Measurements from ENCODE around the gene FAM8A1. TPM values are rescaled to one million over a fixed set of nuclear protein-coding genes. Genes with fewer than 3 reads are reported as not detected.

FAM8A1 gene
- total RNA-seq, 1 donor, result 29.7 TPM

DNA sequence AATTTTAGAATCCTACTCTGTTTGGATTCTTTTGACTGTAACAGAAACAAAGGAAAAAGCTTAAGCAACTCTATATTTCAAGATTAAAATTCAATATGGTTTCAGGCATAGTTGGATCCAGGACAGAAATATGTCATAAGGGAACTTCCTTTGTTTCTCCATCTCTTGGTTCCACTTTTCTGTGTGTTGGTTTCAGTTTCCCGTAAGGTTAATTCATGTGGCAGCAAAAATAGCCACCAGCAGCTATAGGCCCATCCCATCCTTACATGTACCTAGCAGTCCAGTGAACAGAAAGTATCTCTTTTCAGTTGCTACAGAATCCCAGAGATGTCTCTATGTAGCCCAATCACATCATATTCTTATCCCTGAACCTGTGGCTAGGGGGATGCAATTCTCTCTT lies 8.8 kb upstream of the FAM8A1 start:
- no peak for DNase-seq (ENCODE audit: insufficient read length, low spot score, missing footprints)
- Histone ChIP-seq H3K4me1 (ENCODE audit: insufficient read depth, low read length) (peaks cover 8% of the 10 kb centered on the region), H3K9me3 (ENCODE audit: low read depth, low read length) (no peaks in the 10 kb centered on the region), H3K79me2 (ENCODE audit: insufficient read depth, low read length) (no peaks in the 10 kb centered on the region), H3K4me2 (ENCODE audit: insufficient read depth, low read length) (no peak overlapping the region), H3K27me3 (ENCODE audit: insufficient read depth, low read length) (no peaks in the 10 kb centered on the region), H3K36me3 (ENCODE audit: insufficient read depth, low read length) (no peaks in the 10 kb centered on the region), H3K4me3 (ENCODE audit: insufficient read depth, low read length) (no peak overlapping the region), H4K20me1 (ENCODE audit: insufficient read depth, low read length) (no peaks in the 10 kb centered on the region), H2AFZ (ENCODE audit: low read length) (no peak overlapping the region), H3K27ac (ENCODE audit: low read depth, low read length) (no peak overlapping the region)
- TF ChIP-seq CTCF (IDR thresholded peaks at IDR 0.05; ENCODE audit: extremely low read depth, low read depth, low read length), result no peak

GRCh38 chr6:17593246-17593645 lies 6.9 kb upstream of the FAM8A1 start:
- H3K9me3 ChIP-seq (ENCODE audit: low read depth, low read length), result no peaks in the 10 kb centered on the region
- no peaks in the 10 kb centered on the region for H3K36me3 ChIP-seq (ENCODE audit: insufficient read depth, low read length)
- H3K4me3 ChIP-seq (ENCODE audit: insufficient read depth, low read length), result no peak overlapping the region
- no peak for DNase-seq (ENCODE audit: insufficient read length, low spot score, missing footprints)
- H3K79me2 ChIP-seq (ENCODE audit: insufficient read depth, low read length), result no peaks in the 10 kb centered on the region
- H3K4me1 ChIP-seq (ENCODE audit: insufficient read depth, low read length), result peaks cover 8% of the 10 kb centered on the region
- no peak overlapping the region for H2AFZ ChIP-seq (ENCODE audit: low read length)
- no peak overlapping the region for H3K27ac ChIP-seq (ENCODE audit: low read depth, low read length)
- no peak for TF ChIP-seq CTCF (IDR thresholded peaks at IDR 0.05; ENCODE audit: extremely low read depth, low read depth, low read length)
- H4K20me1 ChIP-seq (ENCODE audit: insufficient read depth, low read length), result no peaks in the 10 kb centered on the region
- no peak overlapping the region for H3K4me2 ChIP-seq (ENCODE audit: insufficient read depth, low read length)
- H3K27me3 ChIP-seq (ENCODE audit: insufficient read depth, low read length), result no peaks in the 10 kb centered on the region

DNA sequence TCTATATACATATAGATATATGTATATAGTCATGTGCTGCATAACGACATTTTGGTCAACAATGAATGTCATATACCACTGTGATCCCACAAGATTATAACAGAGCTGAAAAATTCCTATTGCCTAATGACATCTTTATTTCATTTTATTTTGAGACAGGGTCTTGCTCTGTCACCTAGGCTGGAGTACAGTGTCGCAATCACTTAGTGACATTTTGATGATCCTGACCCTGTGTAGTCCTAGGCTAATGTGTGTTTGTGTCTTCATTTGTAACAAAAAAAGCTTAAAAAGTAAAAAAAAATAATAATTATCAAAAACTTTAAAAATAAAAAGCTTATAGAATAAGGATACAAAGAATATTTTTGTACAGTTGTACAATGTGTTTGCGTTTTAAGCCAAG lies 4.0 kb upstream of the FAM8A1 start:
- no peak overlapping the region for H2AFZ ChIP-seq (ENCODE audit: low read length)
- H3K4me3 ChIP-seq (ENCODE audit: insufficient read depth, low read length), result no peak overlapping the region
- no peaks in the 10 kb centered on the region for H3K27me3 ChIP-seq (ENCODE audit: insufficient read depth, low read length)
- no peak for DNase-seq (ENCODE audit: insufficient read length, low spot score, missing footprints)
- no peaks in the 10 kb centered on the region for H3K36me3 ChIP-seq (ENCODE audit: insufficient read depth, low read length)
- no peak overlapping the region for H3K4me2 ChIP-seq (ENCODE audit: insufficient read depth, low read length)
- no peaks in the 10 kb centered on the region for H4K20me1 ChIP-seq (ENCODE audit: insufficient read depth, low read length)
- H3K9me3 ChIP-seq (ENCODE audit: low read depth, low read length), result no peaks in the 10 kb centered on the region
- H3K4me1 ChIP-seq (ENCODE audit: insufficient read depth, low read length), result peaks cover 4% of the 10 kb centered on the region
- TF ChIP-seq CTCF (IDR thresholded peaks at IDR 0.05; ENCODE audit: extremely low read depth, low read depth, low read length), result no peak
- H3K27ac ChIP-seq (ENCODE audit: low read depth, low read length), result no peak overlapping the region
- peaks cover 10% of the 10 kb centered on the region for H3K79me2 ChIP-seq (ENCODE audit: insufficient read depth, low read length)

GRCh38 chr6:17600527-17601385 lies 654 bp downstream of the FAM8A1 start:
- Histone ChIP-seq H3K9me3 (ENCODE audit: low read depth, low read length) (no peaks in the 10 kb centered on the region), H3K4me1 (ENCODE audit: insufficient read depth, low read length) (peaks cover 4% of the 10 kb centered on the region), H3K36me3 (ENCODE audit: insufficient read depth, low read length) (peaks cover 12% of the 10 kb centered on the region), H2AFZ (ENCODE audit: low read length) (peak overlapping the region; percentile 88), H3K4me2 (ENCODE audit: insufficient read depth, low read length) (peak overlapping the region; percentile 98), H3K27ac (ENCODE audit: low read depth, low read length) (peak overlapping the region; percentile 54), H4K20me1 (ENCODE audit: insufficient read depth, low read length) (no peaks in the 10 kb centered on the region), H3K4me3 (ENCODE audit: insufficient read depth, low read length) (peak overlapping the region; percentile 90), H3K27me3 (ENCODE audit: insufficient read depth, low read length) (no peaks in the 10 kb centered on the region), H3K79me2 (ENCODE audit: insufficient read depth, low read length) (peaks cover 17% of the 10 kb centered on the region)
- peak; percentile 79 for DNase-seq (ENCODE audit: insufficient read length, low spot score, missing footprints)
- TF ChIP-seq CTCF (IDR thresholded peaks at IDR 0.05; ENCODE audit: extremely low read depth, low read depth, low read length), result no peak

Measured in osteoblast (primary cell).